B cell (primary cell): Measurements from ENCODE around the gene CPLX1. TPM values are rescaled to one million over a fixed set of nuclear protein-coding genes. Genes with fewer than 3 reads are reported as not detected.

Experiments used
- ATAC-seq: fragments of 200-7000 bp; cut with Tn5 transposase; one replicate; pipeline ENCODE4 v1.10.0; 2021; ENCODE audit warnings: low read depth, mild to moderate bottlenecking, moderate number of reproducible peaks, moderate library complexity
- CTCF ChIA-PET: fragments of 350-600 bp; sonication (Branson Sonifier 250); formaldehyde crosslinking; loops from one replicate; lab custom pipeline; 2021; ENCODE audit warnings: antibody characterized with exemption, inconsistent platforms; lab: Charles Lee
- POLR2A ChIA-PET: fragments of 350-600 bp; sonication (Branson Sonifier 250); formaldehyde crosslinking; loops from one replicate; lab custom pipeline; 2021; ENCODE audit warnings: antibody characterized with exemption; lab: Charles Lee
- DNase-seq: peaks from one replicate; pipeline ENCODE4 v3.0.0; 2013
- H2AFZ ChIP-seq: 2 replicates; pipeline ENCODE4 v1.6.1; 2012; ENCODE audit warnings: mild to moderate bottlenecking, low read depth, low read length; ENCODE audit not compliant: insufficient read depth, poor library complexity, severe bottlenecking
- H3K27ac ChIP-seq, 2 donors: 1 replicate in 1 of 2; 2 replicates in 1 of 2; pipeline ENCODE4 v1.5.1; 2012 to 2013; ENCODE audit warnings: low read length in 2 of 2, mild to moderate bottlenecking in 2 of 2, moderate library complexity in 1 of 2
- H3K27me3 ChIP-seq, 4 experiments: fragments of 200-600 bp in 1 of 4; sonication (generic) in 1 of 4; replicated peaks in 1 of 4; 1 replicate in 2 of 4; 2 replicates in 2 of 4; pipeline versions ENCODE4 v1.6.1 to v1.7.0; 2013 to 2016; ENCODE audit warnings: low read length in 3 of 4, mild to moderate bottlenecking in 2 of 4, mixed read lengths in 1 of 4, moderate library complexity in 1 of 4; ENCODE audit not compliant: insufficient read depth in 4 of 4, control insufficient read depth in 3 of 4; ENCODE audit errors: control extremely low read depth in 1 of 4
- H3K36me3 ChIP-seq, 2 experiments: replicated peaks in 1 of 2; 1 replicate in 1 of 2; 2 replicates in 1 of 2; pipeline versions ENCODE4 v1.6.1 to v1.7.1; 2013; ENCODE audit warnings: low read length in 1 of 2; ENCODE audit not compliant: insufficient read depth in 2 of 2, control insufficient read depth in 1 of 2; ENCODE audit errors: control extremely low read depth in 1 of 2, extremely low read depth in 1 of 2
- H3K4me1 ChIP-seq, 2 donors: fragments of 200-600 bp in 1 of 2; sonication (generic) in 1 of 2; 1 replicate in 1 of 2; 2 replicates in 1 of 2; pipeline versions ENCODE4 v1.5.1 to v1.6.1; 2013 to 2017; ENCODE audit warnings: low read length in 2 of 2; ENCODE audit not compliant: control insufficient read depth in 2 of 2, insufficient read depth in 2 of 2
- H3K4me2 ChIP-seq: replicated peaks from 2 replicates; pipeline ENCODE3; 2012; ENCODE audit warnings: mild to moderate bottlenecking, low read depth, low read length; ENCODE audit not compliant: poor library complexity, severe bottlenecking
- H3K4me3 ChIP-seq, 5 experiments: fragments of 200-600 bp in 1 of 5; sonication (generic) in 1 of 5; 1 replicate in 3 of 5; 2 replicates in 2 of 5; pipeline versions ENCODE4 v1.5.1 to v1.7.0; 2011 to 2016; ENCODE audit warnings: low read length in 4 of 5, mild to moderate bottlenecking in 4 of 5, low read depth in 2 of 5, control low read depth in 1 of 5, moderate library complexity in 1 of 5; ENCODE audit not compliant: insufficient read depth in 1 of 5; ENCODE audit errors: control extremely low read depth in 1 of 5, extremely low read depth in 1 of 5
- H3K79me2 ChIP-seq: fragments of 200-600 bp; sonication (generic); one replicate; pipeline ENCODE4 v1.6.0; 2016; ENCODE audit warnings: low read length; ENCODE audit not compliant: control insufficient read depth, insufficient read depth
- H3K9ac ChIP-seq: fragments of 200-600 bp; sonication (generic); 2 replicates; pipeline ENCODE4 v1.6.1; 2017; ENCODE audit warnings: mild to moderate bottlenecking, low read length, moderate library complexity
- H3K9me3 ChIP-seq, 3 donors: one replicate each; pipeline versions ENCODE4 v1.6.1 to v1.7.1; 2013; ENCODE audit warnings: low read length in 2 of 3; ENCODE audit not compliant: control insufficient read depth in 2 of 3, insufficient read depth in 1 of 3; ENCODE audit errors: control extremely low read depth in 1 of 3
- H4K20me1 ChIP-seq: 2 replicates; pipeline ENCODE4 v1.6.0; 2012; ENCODE audit warnings: mild to moderate bottlenecking, low read length; ENCODE audit not compliant: insufficient read depth, control insufficient read depth, poor library complexity, severe bottlenecking
- H3K27ac Mint-ChIP-seq: one replicate; pipeline ENCODE4 v1.8.0; 2021; ENCODE audit warnings: mixed read lengths
- H3K27me3 Mint-ChIP-seq: one replicate; pipeline ENCODE4 v1.8.0; 2021; ENCODE audit warnings: mixed read lengths
- H3K4me1 Mint-ChIP-seq: one replicate; pipeline ENCODE4 v1.8.0; 2021; ENCODE audit warnings: mixed read lengths
- H3K4me3 Mint-ChIP-seq: one replicate; pipeline ENCODE4 v1.8.0; 2021; ENCODE audit warnings: mixed read lengths
- H3K9me3 Mint-ChIP-seq: one replicate; pipeline ENCODE4 v1.8.0; 2022; ENCODE audit warnings: mixed read lengths; ENCODE audit not compliant: insufficient read depth
- CTCF ChIP-seq: fragments of 200-600 bp; IDR thresholded peaks from one replicate; pipeline ENCODE4 v1.8.0; 2022; ENCODE audit warnings: antibody characterized with exemption, mild to moderate bottlenecking
- EZH2 ChIP-seq: IDR thresholded peaks from 2 replicates; pipeline ENCODE4 v1.6.1; 2012; ENCODE audit warnings: borderline replicate concordance, low read depth, mild to moderate bottlenecking, moderate library complexity, low read length; ENCODE audit not compliant: insufficient read depth, poor library complexity, severe bottlenecking
- WGBS: methylation state at CpG from one replicate; pipeline ENCODE4 v1.1.5; 2013; ENCODE audit warnings: missing lambda C conversion rate; ENCODE audit not compliant: insufficient coverage; 5-methylcytosine and 5-hydroxymethylcytosine counted together
- intact Hi-C: fragments of 100-400 bp; cut with micrococcal nuclease; formaldehyde crosslinking; loops from one replicate; pipeline ENCODE4 v1.10.0; 2022
- polyA plus RNA-seq: library from polyadenylated mRNA; depleted of rRNA; stranded (reverse); fragments of >200 nt; gene quantifications from 2 replicates; pipeline ENCODE4 v1.2.3, GENCODE V29; 2012
- total RNA-seq, 2 donors: library from RNA; stranded (reverse); fragments of 120-200 nt in 1 of 2; gene quantifications; 1 replicate in 1 of 2; 2 replicates in 1 of 2; pipeline versions ENCODE4 v1.2.3 to v1.2.4, GENCODE V29; 2013 to 2022

CPLX1 gene
- total and polyA plus RNA-seq, 2 donors (not counting 1 experiment from before 2014, with no cell fraction given) = not detected

GRCh38 chr4:848803-849477, 23.0 kb upstream of the CPLX1 start:
- H3K36me3 ChIP-seq = peaks cover 0 to 26% of the 10 kb centered on the region in 2 experiments
- no peaks in the 10 kb centered on the region for H3K27me3 Mint-ChIP-seq
- CTCF ChIA-PET = no interaction called here
- H3K79me2 ChIP-seq = no peaks in the 10 kb centered on the region
- H3K4me1 ChIP-seq = no peaks in the 10 kb centered on the region
- H3K4me2 ChIP-seq = no peak overlapping the region
- 80% methylated on average over 24 of the region's 27 CpGs for whole genome bisulfite sequencing
- intact Hi-C loops = no loop called here
- H3K27ac ChIP-seq = no peak overlapping the region
- no peak overlapping the region for H3K4me3 ChIP-seq
- TF ChIP-seq CTCF = no peak
- no peak for TF ChIP-seq EZH2
- H3K27me3 ChIP-seq = no peaks in the 10 kb centered on the region
- H2AFZ ChIP-seq = no peak overlapping the region
- no peak overlapping the region for H3K27ac Mint-ChIP-seq
- no peaks in the 10 kb centered on the region for H4K20me1 ChIP-seq
- H3K4me1 Mint-ChIP-seq = no peaks in the 10 kb centered on the region
- no peak overlapping the region for H3K9ac ChIP-seq
- H3K4me3 Mint-ChIP-seq = no peak overlapping the region
- POLR2A ChIA-PET = no interaction called here
- H3K9me3 Mint-ChIP-seq = no peaks in the 10 kb centered on the region
- no peak for DNase-seq
- ATAC-seq = no peak
- H3K9me3 ChIP-seq = peaks cover 0 to 21% (median 0%) of the 10 kb centered on the region in 3 donors

- no peak overlapping the region for H2AFZ ChIP-seq
- H3K4me1 ChIP-seq = no peaks in the 10 kb centered on the region
- H3K27ac Mint-ChIP-seq = no peak overlapping the region
- H3K27me3 ChIP-seq = no peaks in the 10 kb centered on the region
- no peak overlapping the region for H3K9ac ChIP-seq
- H3K4me3 ChIP-seq = no peak overlapping the region
- no peak for DNase-seq
- H4K20me1 ChIP-seq = no peaks in the 10 kb centered on the region
- peaks cover 0 to 26% (median 0%) of the 10 kb centered on the region in 3 donors for H3K9me3 ChIP-seq
- H3K79me2 ChIP-seq = no peaks in the 10 kb centered on the region
- intact Hi-C loops = no loop called here
- peaks cover 0 to 26% of the 10 kb centered on the region in 2 experiments for H3K36me3 ChIP-seq
- WGBS = 98% methylated on average over 12 of the region's 16 CpGs
- no peaks in the 10 kb centered on the region for H3K9me3 Mint-ChIP-seq
- no peak for TF ChIP-seq CTCF
- no peak for TF ChIP-seq EZH2
- H3K4me3 Mint-ChIP-seq = no peak overlapping the region
- no peak overlapping the region for H3K4me2 ChIP-seq
- no peak overlapping the region for H3K27ac ChIP-seq
- no peaks in the 10 kb centered on the region for H3K27me3 Mint-ChIP-seq
- CTCF ChIA-PET = no interaction called here
- ATAC-seq = no peak
- POLR2A ChIA-PET = no interaction called here
- H3K4me1 Mint-ChIP-seq = no peaks in the 10 kb centered on the region
Observed at GRCh38 chr4:848307-848691, 22.4 kb upstream of the CPLX1 start.
